HG03175 (cell line): ENCODE measurements around the gene HRAS.

ENCODE experiments used
- ATAC-seq: cut with Tn5 transposase; IDR thresholded peaks from one replicate; pipeline ENCODE4 v1.9.1; 2021; ENCODE audit warnings: mild to moderate bottlenecking, moderate library complexity; ENCODE audit not compliant: unreplicated experiment

The HRAS gene

DNA sequence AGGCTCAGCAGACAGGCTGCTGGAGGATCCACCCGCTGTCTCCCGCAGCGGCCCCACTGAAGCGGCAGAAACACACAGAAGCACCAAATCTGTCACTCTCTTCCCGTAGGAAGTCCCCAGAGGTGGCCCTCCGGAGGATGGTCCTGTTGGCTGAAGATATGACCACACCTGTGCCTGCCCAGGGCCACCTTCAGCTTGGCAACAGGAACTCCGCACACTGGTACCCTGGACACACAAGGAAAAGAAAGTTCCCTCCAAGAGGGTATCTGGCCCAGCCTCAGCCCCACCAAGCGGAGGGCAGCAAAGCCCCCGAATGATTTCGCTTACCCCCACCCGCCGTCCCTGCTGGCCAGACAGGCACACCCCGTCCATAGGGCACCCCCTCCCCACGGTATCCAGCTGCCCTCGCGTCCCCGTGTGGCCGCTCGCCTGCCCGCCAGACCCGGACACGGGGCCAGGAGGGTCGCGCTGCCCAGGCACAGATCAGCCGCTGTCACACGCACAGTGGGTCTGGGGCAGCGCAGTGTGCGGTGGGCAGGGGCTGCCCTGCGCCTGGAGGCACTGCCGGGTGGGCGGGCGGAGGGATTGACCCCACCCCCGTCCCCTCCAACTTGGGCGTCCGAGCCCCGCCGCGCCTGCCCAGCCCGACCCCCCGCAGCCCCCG lies 32.4 kb upstream of the HRAS start:
- ATAC-seq = no peak

DNA sequence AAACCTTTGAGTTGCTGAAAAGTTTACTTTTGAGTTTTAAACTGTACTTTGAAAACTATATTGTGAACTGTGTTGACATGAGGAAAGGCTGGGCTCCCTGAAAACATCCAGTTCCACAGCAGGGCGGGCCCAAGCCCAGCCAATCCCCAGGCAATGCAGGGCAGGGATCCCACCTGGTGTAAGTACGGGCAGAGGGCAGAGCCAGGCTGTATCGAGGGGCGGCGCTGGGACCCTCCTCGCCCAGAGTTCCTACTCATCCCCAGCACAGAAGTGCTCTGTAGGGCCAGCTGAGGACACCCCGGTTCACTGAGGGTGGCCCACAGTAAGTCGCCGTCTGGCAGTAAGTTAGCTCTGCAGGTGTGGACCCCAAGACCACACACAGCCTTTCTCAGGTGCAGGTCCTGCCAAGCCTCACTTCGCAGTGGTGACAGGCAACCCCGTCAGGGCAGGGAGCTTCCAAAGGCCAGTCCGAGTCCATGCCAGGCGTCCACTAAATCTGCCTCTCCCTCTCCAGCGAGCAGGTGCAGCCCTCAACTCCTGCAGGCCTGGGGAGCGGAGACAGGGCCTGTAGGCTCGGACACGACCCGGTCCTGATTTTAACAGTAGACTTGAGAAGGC lies 31.7 kb upstream of the HRAS start:
- no peak for ATAC-seq

DNA sequence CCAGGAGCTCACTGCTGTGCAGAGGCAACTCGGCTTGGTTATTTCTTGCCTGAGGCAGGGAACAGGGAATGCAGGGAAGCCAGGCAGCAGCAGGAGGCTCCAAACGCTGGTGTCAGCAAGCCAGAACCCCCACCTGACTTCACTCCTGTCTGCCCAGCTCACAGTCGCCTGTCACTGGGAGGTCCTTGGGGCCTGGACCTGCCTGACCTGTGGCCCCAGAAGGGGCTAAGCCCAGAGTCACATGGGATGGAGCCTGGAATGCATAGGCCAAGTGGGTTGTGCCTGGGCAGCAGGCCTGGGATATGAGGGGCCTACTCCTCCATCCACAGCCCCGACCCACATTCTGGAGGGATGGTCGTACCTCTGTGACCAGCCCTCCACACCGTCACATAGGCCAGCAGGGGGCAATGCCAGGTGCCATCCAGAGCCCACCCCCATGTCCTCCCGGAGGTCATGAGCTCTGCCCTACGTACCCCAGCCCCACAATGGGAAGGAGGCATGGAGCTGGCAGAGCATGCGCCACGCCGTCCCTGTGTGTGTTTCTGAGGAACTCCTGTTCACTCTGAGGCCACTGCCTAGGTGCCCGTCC lies 30.6 kb upstream of the HRAS start:
- no peak for ATAC-seq

DNA sequence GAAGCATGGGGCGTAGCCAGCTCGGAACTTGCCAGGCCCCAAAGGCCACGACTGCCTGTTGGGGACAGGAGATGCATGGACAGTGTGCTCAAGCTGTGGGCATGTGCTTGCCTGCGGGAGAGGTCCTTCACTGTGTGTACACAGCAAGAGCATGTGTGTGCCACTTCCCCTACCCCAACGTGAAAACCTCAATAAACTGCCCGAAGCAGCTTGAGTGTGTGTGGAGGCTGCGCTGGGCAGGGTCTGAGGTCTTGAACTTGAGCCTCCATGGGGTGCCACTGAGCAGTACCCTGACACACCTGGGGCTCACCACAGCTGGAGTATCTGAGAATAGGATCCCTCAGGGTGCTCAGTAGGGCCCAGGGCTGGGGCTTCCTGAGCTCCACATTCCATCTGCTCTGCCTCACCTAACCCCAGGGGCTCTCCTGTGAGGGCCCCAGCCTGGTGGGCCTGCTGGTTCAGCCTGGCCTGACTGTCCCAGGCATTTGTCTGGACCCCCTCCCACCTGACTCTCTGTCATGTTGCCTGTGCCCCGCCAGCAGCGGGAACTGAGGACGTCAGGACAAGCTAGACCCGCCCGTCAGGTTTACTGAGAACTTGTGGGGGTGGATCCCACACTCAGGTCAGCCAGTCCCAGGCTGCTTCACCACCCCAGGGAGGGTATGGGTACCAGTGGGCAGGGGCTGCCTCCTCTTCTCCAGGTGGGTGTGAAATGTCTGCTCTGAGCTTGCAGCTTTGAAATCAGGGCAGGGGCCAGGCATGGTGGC lies 28.6 kb upstream of the HRAS start:
- ATAC-seq = no peak

DNA sequence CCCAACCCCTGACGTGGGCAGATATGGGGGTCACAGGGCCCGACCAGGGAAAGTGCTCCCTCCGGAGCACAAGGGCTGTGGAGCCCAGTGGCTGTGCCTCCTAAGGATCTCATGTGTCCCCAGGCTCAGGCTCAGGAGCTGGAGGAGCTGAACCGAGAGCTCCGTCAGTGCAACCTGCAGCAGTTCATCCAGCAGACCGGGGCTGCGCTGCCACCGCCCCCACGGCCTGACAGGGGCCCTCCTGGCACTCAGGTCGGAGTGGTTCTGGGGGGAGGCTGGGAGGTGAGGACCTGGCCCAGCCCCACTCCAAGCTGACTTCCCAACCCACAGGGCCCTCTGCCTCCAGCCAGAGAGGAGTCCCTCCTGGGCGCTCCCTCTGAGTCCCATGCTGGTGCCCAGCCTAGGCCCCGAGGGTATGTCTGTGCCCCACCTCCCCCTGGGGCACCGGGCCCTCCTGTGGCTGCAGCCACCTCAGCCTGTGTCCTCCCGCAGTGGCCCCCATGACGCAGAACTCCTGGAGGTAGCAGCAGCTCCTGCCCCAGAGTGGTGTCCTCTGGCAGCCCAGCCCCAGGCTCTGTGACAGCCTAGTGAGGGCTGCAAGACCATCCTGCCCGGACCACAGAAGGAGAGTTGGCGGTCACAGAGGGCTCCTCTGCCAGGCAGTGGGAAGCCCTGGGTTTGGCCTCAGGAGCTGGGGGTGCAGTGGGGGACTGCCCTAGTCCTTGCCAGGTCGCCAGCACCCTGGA lies 27.9 kb upstream of the HRAS start:
- ATAC-seq = no peak

DNA sequence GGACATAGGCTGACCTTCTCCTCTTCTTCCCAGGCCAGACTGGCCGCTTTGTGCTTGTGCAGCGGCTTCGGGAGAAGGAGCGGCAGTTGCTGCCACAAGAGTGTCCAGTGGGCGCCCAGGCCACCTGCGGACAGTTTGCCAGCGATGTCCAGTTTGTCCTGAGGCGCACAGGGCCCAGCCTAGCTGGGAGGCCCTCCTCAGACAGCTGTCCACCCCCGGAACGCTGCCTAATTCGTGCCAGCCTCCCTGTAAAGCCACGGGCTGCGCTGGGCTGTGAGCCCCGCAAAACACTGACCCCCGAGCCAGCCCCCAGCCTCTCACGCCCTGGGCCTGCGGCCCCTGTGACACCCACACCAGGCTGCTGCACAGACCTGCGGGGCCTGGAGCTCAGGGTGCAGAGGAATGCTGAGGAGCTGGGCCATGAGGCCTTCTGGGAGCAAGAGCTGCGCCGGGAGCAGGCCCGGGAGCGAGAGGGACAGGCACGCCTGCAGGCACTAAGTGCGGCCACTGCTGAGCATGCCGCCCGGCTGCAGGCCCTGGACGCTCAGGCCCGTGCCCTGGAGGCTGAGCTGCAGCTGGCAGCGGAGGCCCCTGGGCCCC lies 26.8 kb upstream of the HRAS start:
- ATAC-seq = no peak

DNA sequence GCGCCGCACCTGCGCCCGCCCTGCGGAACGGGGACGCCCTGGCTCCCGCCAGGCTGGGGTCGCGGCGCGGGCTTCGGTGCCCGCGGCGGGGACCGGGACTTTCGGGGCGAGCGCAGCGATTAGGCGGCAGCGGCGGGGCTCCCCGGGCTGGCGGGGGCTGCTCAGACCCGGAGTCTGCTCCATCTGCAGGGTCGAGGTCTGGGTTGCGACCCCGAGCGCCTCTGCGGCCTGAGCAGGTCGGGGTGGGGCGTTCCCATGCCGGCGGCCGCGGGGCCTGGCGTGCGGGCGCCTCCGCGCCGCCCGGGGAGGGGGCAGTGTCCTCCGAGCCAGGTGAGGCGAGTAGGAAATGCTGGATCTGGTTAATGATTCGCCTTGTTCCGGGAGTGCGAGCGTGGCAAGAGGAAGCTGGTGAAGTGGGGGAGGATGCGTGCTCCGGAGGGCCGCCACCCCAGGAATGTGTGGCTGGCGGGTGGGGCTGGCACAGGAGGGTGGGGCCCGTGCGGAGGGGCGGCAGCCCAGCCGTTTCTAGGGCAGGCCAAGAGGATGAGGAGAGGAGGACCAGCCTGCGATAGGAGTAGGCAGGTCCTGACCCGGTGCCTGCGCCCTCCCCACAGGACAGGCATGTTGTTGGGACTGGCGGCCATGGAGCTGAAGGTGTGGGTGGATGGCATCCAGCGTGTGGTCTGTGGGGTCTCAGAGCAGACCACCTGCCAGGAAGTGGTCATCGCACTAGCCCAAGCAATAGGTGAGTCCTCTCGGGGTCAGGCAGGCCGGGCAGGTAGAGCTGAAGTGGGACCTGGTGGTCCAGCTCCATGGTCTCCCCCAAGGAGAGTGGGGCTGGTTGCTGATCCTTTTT lies 26.0 kb upstream of the HRAS start:
- peak; percentile 40 for ATAC-seq

DNA sequence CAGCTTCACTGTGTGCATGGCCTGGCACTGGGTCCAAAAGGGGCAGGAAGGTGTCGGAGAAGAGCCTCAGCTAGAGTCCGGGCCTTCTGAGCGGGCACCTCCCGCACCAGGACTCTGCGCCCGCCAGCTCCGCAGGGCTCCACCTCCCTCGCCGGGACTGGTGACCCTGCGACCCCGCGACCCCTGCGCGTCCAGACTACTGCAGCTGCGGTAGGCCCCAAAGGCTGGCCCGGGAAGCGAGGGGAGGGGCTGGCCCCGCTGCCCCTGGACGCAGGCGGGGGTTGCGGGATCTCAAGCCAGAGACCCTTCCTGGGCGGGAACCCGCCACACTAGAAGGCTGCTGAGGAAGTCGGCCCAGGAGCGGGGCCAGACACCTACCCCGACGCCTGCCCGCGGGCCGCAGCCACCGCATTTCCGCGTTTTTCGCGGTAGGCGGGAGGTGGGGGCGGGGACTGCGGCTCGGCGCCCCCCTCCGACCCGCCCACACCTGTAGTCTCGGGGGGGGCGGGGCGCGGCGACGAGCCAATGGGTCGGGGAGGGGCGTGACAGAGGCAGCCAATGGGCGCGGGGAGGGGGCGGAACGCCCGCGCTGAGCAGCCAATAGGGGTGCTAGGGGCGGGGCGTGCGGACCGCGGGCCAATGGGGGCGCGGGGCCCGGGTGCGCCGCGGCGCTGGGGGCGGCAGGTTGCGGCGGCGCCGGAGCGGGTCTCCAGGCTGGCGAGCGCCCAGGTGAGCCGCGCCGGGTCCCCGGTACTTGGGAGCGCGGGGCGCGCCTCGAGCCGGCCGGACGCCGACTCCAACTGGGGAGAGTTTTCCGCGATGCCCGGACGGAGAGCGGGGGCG lies 25.1 kb upstream of the HRAS start, which contains the start of the genes LMNTD2 and RASSF7:
Gene LMNTD2, minus strand, starts transcription at position 434 of the 843 bp plus-strand sequence. Its CDS starts 22 bp downstream, at position 412.
Gene RASSF7, plus strand, starts transcription at position 666 of the 843 bp plus-strand sequence. CDS start 799 bp downstream, outside the sequence.
- ATAC-seq = peak; percentile 82

DNA sequence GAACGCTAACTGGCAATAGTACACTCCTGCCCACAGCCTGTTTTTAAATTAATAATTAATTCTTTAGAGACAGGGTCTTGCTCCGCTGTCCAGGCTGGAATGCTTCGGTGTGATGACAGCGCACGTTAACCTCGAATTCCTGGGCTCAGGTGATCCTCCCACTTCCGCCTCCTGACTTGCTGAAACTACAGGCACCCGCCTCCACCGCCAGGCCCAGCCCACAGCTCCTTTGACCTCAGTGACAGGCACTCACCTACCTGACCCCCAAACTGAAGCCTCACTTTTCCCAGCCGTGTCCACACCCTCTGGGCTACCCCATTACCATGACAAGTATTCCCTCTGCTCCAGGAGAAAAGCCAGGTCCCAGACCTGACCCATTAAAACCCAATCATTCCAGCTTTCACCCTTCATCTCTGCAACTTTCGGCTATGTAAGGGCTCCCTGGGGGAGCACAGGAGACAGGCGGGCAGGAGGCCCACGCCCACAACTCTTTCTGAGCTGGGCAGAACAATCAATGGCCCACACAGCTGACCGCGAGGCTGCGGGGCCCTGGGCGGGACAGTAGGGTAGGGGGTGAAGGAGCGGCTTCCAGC lies 24.4 kb upstream of the HRAS start:
- ATAC-seq = no peak

DNA sequence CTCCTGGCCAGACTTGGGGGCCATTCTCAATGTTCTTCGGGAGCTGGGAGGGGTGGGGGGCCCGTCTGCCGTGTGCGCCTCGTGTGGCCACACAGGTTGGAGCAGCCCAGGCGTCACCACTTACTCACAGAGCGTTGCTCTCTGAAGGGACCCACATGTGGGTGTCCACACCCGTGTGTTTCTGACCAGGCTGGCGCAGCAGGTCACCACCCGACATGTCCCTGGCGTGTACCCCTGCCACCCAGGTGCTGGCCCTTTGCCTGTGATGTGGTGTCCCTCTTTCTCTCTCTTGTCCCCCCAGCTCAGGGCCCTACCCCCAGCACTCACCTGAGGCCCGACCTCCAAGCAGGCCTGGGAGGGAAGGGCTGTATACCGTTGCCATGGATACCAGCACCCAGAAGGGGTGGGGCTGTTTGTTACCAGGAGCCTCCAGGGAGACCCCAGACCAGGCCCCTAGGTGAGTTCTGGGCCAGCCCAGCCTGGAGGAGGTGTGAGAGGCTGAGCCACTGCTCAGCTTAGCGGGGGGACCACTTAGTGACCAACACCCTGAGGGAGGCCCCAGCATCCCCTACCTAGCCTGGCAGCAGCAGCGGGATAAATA lies 23.7 kb upstream of the HRAS start:
- ATAC-seq = no peak

DNA sequence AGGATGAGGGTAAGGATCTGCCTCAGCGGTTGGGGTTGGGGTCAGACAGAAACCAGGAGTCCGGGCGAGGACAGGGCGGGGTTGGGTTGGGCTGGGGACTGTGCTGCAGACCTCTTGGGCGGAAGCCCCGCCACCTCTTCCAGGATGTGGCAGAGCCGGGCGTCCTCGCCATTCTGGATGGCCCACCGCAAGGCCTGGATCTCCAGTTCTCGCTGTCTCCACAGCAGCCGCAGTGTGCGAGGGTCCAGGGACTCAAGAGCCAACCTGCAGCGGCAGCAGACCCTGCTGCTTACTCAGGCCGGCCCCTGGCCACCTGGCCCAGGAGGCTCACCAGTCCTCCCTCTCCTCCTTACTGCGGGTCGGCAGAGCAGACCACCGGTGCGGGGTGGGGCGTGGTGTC lies 23.1 kb upstream of the HRAS start:
- no peak for ATAC-seq

DNA sequence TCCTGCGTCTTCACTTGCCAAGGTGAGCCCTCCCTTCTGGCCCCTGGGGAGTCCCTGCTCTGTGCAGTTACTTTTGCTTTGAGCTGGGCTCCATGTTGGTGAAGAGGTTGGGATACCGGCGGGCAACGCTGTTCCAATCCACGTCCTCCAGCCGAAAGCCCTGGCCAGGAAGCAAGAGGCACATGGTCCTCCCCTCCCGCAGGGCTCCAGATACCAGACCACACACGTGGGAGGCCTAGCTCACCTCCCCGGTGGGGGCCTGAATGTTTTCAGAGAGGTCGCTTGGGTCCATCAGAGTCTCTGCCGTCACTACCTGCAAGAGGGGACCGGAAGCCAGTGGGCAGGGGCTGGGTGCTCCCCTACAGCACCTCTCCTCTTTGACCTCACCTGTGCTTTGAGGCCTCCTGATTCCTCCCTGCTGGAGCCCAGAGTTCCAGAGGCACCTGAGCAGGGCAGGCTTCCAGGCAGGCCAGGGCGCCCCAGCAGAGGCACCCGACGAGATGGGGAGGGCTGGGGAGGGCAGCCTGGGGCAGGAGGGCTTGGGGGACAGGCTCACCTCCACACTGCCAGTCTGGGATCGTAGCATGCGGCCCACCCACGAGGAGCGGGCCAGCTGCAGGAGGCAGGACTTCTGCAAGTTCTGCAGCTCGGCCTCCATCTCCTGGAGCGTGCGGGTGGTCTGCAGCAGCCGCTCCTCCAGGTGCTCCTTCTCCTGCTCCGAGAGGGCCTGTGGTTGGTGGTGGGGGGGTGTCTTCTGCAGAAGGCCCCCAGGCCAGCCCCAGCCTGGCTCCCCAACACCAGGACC lies 22.2 kb upstream of the HRAS start:
- ATAC-seq = no peak

DNA sequence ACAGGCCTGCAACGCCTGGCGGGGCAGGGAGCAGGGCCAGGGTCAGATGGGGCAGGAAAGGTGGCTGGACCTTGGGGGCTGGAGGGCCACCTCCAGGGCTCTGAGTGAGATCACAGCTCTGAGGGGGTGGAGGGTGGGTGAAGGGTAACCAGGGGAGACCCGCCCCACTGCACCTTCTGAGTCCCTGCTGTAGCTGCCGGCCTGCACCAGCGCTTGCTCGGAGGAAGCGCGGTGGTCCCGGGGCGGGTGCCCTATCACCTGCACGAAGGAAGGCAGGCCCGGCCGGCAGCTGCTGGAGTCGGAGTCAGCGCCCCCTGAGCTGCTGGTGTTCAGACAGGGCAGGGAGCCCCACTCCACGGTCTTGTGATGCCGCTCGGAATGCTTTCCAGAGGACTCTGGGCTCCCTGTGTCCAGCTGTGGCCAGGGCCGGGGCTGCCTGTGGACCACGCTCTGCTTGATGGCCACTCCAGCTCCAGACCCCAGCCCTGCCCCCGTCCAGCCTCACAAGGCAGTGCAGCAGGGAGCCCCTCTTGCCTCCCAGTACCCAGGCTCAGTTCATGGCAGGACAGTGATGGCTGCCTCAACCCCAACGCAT lies 21.4 kb upstream of the HRAS start:
- ATAC-seq = no peak

DNA sequence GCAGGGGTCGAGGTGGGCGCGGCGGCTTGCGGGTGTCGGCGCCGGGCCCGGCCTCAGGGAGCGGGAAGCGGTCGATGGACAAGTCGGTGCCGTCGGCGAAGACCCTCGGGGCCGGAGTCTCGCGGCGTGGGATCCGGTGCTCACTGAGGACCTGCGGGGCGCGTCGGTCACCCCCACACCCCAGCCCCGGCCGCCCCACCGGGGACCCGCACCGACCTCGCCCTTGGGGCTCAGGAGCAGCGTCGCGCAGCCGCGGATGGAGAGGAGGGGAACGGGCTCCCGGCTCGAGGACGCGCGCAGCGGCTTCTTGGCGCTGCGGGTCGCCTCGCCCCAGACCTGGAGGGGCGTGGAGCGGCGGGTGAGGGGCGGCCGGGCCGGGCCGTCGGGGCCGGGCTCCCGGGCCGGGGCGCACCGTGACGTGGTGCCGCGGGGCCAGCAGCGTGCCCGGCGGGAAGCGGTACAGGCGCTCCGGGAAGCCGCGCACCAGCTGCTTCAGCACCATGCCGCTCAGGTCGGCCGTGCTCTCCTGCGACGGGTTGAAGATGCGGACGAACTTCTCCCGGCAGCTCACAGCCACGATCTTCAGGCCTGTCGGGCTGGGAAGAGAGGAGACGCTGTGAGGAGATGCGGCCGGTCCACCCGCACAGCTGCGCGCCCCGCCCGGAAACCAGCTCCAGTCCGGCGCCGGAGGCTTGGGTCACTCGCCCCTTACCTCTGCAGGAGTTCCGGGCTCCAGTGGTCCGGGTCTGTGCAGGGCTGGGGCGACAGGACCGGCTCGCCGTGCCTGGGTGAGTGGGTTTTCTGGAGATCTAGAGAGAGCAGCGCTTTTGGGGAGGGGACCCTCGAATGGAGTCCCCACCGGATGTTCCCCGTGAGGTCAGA lies 20.6 kb upstream of the HRAS start:
- ATAC-seq = no peak

DNA sequence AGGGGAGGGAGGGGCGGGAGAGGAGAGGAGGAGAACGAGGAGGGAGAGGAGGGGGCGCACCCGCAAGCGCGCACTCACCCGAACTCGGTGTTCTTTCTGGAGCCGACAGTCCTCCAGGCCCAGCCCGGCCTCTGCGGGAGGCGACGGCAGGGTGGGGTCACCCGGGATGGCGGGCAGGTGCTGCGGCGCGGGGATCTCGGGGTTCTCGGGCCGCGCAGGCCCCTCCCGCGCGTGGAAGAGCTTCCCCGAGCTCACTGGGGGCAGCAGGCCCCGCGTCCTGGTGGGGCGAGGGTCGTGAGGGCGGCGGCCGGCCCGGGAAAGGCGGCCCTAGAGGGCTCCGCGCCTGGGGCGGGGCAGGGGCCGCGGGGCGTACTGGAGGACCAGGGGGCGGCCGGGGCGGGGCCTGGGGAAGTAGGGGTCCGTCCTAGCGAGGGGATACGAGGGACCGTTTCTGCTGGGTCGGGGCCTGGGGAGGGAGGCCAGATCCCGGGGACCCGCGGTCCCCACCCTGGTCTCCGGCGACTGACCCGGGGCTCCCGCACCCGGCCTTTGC lies 19.9 kb upstream of the HRAS start:
- no peak for ATAC-seq
